NCI-H1694 treated with DMSO at 0.1 percent for 48 hours (cell line): ENCODE measurements around the gene UPK1A.

Source experiments
- DNase-seq: peaks from one replicate; lab custom pipeline; 2025; lab: John Stamatoyannopoulos, UW

UPK1A gene

GRCh38 chr19:35693422-35693821, 27.1 kb downstream of the UPK1A start:
- DNase-seq: no peak

DNA sequence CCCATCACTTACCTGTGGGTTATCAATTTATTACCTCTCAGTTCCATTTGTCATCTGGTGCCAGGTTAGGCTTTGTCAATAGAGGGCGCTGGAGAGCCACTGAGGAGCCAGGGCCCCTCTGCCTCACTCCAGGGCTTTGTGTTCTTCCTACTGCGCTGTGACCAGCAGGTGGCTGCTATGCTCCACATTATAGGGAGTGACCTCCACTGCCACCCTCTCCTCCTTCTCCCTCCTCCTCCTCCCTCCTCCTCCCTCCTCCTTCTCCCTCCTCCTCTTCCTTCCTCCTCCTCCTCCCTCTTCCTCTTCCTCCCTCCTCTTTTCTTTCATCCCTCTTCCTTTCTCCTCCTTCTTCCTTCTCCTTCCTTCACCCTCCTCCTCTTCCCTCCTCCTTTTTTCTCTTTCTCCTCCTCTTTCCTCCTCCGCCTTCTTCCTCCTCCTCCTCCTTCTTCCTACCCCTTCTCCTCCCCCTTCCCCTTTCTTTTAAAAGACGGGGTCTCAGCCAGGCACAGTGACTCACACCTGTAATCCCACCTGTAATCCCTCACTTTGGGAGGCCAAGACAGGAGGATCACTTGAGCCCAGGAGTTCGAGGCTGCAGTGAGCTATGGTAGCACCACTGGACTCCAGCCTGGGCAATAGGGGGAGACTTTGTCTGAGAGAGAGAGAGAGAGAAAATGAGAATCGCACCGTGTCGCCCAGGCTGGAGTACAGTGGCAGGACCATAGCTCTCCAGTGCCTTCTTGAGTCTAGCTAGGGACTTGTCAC, 27.7 kb downstream of the UPK1A start:
- DNase-seq: peak; percentile 82

DNA sequence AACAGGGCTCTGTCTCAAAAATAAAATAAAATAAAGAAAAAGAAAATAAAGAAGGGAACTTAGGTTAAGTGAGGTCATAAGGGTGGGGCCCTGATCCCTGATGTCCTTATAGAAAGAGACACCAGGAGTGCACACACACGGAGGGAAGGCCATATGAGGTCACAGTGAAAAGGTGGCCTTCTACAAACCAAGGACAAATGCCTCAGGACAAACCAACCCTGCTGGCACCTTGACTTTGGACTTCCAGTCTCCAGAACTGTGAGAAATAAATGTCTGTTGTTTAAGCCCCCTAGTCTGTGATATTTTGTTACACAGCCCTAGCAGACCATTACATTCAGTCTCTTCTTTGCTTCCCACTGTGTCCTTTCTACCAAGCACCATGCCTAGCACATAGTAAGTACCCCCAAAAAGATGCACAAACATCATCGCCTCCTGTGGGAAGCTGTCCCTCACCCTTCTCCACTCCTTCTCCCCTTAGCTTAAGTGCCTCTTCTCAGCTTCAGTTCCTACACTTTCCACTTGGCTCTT, 29.6 kb downstream of the UPK1A start:
- DNase-seq: no peak

- no peak for DNase-seq
These were observed 30.5 kb downstream of the UPK1A start for GRCh38 chr19:35696835-35697234.

GRCh38 chr19:35702223-35703012, 36.1 kb downstream of the UPK1A start:
- DNase-seq: peak; percentile 99

DNA sequence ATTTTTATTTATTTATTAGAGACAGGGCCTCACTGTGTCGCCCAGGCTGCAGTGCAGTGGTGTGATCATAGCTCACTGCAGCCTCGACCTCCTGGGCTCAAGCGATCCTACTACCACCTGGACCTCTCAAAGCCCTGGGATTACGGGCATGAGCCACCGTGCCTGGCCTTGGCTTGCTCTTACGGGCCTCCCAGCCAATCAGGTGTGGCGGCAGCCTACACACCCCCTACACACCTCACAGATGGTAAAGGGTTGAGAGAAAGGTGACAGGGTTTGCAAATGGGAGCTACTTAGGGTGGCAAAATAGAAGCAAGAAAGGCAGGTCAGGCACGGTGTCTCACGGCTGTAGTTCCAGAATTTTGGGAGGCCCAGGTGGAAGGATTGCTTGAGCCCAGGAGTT, 37.0 kb downstream of the UPK1A start:
- no peak for DNase-seq

GRCh38 chr19:35704218-35704617, 37.9 kb downstream of the UPK1A start, which contains the start of gene ZBTB32:
TSS of gene ZBTB32 (plus strand) at chr19:35704558. CDS start at chr19:35714627, 10,069 bp downstream.
- no peak for DNase-seq

DNA sequence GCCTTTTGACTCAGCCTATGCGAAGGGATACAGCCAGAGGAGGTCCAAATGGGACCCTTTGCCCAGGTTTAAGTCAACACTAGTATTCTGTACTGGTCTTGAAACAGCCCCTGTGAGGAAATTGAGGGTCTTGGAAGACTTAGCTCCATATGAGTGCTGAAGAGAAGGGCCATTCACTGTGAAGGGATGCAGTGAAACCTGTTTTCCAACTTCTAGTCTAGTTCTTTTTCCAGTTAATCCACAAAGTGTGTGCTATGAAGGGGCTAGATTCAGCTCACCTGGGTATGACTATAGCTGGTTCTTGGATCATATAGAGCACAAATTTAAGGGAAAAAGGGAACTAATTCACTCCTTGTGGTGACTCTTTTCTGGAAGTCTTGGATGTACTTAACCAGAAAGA, 42.1 kb downstream of the UPK1A start:
- DNase-seq: no peak

DNA sequence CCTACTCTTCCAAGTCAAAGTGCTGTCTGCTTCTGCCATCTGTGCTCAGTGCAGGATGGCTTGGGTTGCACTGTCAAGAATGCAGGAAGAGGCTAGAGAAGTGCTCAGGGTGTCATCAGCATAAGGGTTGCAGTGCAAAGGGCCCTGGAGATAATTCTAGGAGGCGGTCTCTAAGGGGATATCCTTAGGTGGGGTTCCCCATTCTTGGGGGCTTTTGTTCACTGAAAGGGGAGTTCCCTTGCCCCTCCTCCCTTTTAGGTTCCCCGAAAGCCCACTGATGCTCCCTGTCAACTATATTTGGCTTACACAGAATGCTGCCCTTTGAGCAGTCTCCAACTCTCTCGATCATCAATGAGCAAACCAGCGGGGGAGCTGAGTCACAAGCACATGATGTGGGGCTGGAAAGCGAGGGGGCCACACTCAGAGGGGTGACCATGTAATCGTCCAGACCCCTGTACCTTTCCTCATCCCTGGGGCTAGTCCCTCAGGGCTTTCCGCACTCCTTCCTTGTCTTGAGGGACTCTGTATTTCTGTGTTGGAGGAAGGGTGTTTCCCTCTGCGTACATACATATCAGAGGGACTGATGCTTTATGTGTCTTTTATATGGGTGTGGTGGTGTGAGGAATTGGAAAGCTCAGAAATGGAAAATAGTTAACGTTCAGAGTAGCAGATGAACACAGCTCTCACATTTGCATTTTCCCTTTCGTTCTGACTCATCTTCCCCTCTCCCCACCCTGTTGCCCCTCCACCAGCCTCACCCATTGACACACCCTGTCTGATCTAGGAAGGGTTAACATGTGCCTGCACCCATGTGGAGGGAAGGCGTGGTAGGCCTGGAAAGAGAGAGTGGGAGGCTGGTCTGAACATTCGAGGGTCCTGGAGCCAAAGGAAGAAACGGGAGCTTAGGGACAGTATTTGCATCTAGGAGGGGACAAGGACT, 44.7 kb downstream of the UPK1A start:
- DNase-seq: no peak

GRCh38 chr19:35712567-35713505, 46.5 kb downstream of the UPK1A start:
- no peak for DNase-seq

DNA sequence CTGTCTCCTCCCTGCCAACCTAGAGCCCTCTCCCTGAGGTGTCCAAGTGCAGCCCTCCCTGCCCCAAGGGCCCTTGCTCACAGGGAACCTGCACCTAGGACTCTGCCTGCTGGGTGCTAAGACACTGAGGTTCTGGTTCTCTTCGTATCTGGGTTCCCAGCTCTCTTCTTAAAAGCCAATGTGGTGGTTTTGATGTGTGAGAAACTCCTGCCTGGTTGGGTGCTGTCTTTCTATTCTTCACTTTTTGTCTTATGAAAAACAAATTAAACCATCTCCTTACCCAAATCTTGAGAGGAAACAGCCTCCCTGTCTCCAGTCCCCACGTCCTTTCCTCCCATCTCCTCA, 47.2 kb downstream of the UPK1A start:
- no peak for DNase-seq

DNA sequence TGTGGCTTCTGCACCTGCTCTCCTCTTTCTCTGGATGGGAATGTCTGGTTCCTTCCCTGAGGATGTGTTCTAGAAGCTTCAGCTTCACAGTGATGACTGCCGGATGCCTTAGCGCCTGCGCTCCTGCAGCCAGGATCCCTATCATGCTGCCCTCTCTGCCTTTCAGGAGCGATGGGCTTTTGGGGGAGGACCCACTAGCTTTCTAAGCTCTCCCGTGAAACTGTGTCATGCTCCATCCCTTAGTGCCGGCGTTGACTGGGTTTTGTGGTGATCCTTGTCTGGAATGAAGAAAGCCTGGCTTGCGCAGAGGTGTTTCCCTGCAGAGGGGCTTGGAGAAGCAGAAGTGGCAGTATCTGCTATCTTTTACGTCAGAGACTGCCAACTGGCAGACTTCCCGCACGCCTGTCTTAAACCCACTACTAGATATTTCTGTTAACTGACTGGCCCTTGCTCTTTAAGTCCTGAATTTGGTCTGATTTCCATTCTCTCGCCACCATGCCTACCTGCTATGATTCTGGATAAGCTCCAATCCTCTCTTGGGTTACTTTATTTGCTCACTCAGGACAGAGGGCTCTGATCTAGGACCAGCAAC, 47.7 kb downstream of the UPK1A start:
- DNase-seq: no peak

GRCh38 chr19:35714601-35715354, 48.5 kb downstream of the UPK1A start:
- DNase-seq: no peak

DNA sequence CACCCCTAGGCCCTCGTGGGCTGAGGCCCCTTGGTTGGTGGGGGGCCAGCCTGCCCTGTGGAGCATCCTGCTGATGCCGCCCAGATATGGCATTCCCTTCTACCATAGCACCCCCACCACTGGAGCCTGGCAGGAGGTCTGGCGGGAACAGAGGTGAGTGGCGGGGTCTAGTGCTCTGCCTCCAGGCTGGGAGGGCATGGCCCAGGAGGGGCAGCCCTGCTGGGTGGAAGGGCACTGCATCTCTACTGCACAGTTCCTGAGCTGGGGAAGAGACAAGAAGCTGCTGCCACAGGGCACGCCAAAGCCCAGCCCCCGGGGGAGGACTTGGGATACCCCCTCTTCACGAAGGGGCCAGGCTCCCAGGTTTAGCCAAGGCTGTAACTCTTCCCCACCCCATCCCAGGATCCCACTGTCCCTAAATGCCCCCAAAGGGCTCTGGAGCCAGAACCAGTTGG, 49.1 kb downstream of the UPK1A start:
- no peak for DNase-seq

DNA sequence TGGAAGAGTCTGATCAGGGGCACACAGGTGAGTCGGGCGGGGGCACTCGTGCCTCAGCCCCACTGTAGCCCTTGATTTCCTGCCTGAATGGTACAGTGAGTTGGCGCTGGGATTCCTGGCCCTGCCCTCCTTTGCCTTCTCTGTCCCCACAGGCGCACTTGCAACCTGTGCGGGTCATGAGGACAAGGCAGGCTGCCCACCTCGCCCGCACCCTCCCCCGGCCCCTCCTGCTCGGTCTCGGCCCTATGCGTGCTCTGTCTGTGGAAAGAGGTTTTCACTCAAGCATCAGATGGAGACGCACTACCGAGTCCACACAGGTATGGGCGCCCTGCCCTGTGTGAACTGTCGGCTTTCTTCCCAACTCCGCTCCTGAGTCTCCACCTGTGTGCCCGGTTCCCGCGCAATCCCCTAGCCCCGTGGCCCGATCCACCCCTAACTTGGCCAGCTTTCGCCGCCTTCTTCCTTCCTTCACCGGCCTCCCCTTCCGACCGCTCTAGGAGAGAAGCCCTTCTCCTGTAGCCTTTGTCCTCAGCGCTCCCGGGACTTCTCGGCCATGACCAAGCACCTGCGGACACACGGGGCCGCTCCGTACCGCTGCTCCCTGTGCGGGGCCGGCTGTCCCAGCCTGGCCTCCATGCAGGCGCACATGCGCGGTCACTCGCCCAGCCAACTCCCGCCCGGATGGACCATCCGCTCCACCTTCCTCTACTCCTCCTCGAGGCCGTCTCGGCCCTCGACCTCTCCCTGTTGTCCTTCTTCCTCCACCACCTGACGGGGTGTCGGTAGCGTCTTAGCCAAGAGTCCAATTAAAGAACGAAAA, 49.9 kb downstream of the UPK1A start:
- no peak for DNase-seq

GRCh38 chr19:35716801-35717664, 50.7 kb downstream of the UPK1A start:
- peak; percentile 93 for DNase-seq

GRCh38 chr19:35717665-35718344, 51.5 kb downstream of the UPK1A start, which contains the start of gene KMT2B:
TSS of gene KMT2B (plus strand) at chr19:35718003. CDS start at chr19:35718019, 16 bp downstream.
- DNase-seq: no peak
